Memory B cell (primary cell): ENCODE measurements around the gene DISP3.

ENCODE experiments used
- ATAC-seq: fragments of 150-1000 bp; cut with Tn5 transposase; 2 replicates; pipeline ENCODE4 v1.10.0; 2021; ENCODE audit warnings: low read depth, mild to moderate bottlenecking, moderate library complexity
- DNase-seq, 2 donors: peaks; one replicate each; pipeline ENCODE4 v3.0.0; 2022; ENCODE audit warnings: low spot score in 2 of 2
- H3K27ac Mint-ChIP-seq: one replicate; pipeline ENCODE4 v1.8.0; 2022; ENCODE audit warnings: mild to moderate bottlenecking, moderate library complexity, mixed read lengths
- H3K27me3 Mint-ChIP-seq: one replicate; pipeline ENCODE4 v1.8.0; 2022; ENCODE audit warnings: mixed read lengths
- H3K36me3 Mint-ChIP-seq: one replicate; pipeline ENCODE4 v1.8.0; 2022; ENCODE audit warnings: mild to moderate bottlenecking, mixed read lengths
- H3K4me1 Mint-ChIP-seq: one replicate; pipeline ENCODE4 v1.8.0; 2022; ENCODE audit warnings: mixed read lengths
- H3K4me3 Mint-ChIP-seq: one replicate; pipeline ENCODE4 v1.8.0; 2022; ENCODE audit warnings: mild to moderate bottlenecking, moderate library complexity, mixed read lengths
- H3K9me3 Mint-ChIP-seq: one replicate; pipeline ENCODE4 v1.8.0; 2022; ENCODE audit warnings: mixed read lengths

The DISP3 gene

DNA sequence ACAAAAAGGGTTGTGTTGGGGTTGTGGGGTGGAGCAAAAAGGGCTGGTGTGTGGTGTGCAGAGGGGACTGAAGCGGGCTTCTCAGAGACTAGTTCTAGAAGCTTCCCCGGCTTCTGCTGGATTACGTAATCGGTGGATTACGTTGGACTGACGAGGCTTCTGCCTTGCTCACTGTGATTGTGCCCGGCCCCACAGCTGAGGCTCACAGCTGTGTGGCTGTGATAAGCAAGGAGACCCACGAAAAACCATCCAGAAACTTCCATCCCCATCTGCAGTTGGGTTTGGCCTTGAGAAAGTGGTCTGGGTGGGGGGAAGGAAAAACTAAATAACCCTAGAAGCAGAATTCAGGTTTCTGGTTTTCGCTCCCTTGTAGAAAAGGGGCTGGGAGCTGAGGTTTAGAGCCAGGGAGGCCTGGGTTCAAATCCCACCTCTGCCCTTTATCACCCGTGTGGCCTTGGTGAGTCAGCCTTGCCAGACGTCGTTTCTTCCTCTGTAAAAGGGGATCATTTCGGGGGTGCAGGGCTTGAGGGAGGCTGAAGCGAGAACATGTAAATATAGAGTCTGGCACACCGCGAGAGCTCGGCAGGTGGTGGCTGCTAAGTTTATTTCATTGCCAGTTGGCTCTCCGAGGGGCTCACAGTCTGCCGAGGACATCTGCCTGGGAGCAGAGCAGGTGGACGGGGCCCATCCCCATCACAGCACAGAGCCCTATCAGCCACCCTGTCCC lies 30.4 kb upstream of the DISP3 start:
- ATAC-seq = no peak
- Mint-ChIP-seq H3K4me1 (peaks cover 3% of the 10 kb centered on the region), H3K4me3 (no peak overlapping the region), H3K27ac (no peak overlapping the region), H3K36me3 (no peaks in the 10 kb centered on the region), H3K27me3 (peaks cover 17% of the 10 kb centered on the region), H3K9me3 (no peaks in the 10 kb centered on the region)
- DNase-seq = no peak

GRCh38 chr1:11449100-11449403 lies 29.9 kb upstream of the DISP3 start:
- H3K9me3 Mint-ChIP-seq = no peaks in the 10 kb centered on the region
- no peaks in the 10 kb centered on the region for H3K36me3 Mint-ChIP-seq
- ATAC-seq = no peak
- no peak overlapping the region for H3K4me3 Mint-ChIP-seq
- H3K4me1 Mint-ChIP-seq = peaks cover 3% of the 10 kb centered on the region
- H3K27me3 Mint-ChIP-seq = peaks cover 20% of the 10 kb centered on the region
- no peak overlapping the region for H3K27ac Mint-ChIP-seq
- no peak for DNase-seq

GRCh38 chr1:11450310-11450709 lies 28.6 kb upstream of the DISP3 start:
- H3K4me3 Mint-ChIP-seq = no peak overlapping the region
- peaks cover 3% of the 10 kb centered on the region for H3K4me1 Mint-ChIP-seq
- ATAC-seq (no peak), DNase-seq (no peak)
- peaks cover 19% of the 10 kb centered on the region for H3K27me3 Mint-ChIP-seq
- no peak overlapping the region for H3K27ac Mint-ChIP-seq
- no peaks in the 10 kb centered on the region for H3K36me3 Mint-ChIP-seq
- no peaks in the 10 kb centered on the region for H3K9me3 Mint-ChIP-seq

DNA sequence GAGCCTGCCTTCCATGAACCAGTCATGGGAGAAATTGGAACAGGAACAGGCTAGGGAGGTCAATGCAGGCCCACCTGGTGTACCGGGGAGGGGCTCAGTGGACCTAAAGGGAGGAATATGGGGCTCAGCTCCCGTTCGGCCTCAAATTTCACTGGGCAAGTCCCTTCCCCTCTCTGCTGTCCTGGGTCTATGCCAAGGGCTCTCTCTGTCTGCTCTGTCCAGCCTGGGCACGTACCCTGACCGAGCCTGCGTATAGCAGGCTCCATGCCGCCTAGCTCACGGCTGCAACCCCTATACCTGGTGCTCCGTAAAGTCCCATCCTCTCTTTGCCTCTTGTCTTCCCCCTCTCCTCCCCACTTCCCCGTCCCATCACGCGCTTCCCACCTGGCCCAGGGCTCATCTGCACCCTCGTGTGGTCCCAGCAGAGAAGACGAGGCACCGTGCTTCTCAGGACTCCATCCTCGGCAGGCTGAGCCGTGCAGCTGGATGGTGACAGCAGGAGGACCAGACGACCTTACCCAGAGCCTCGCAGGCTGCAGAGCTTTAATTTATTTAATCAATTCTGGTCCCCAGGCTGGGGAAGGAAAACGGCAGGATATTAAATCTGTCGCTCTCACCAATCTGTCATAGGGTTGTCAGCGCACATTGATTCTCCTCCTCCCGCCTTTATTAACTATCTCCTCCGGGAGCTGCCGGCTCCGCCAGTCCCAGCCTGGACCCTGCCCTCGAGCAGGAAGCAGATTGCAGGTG lies 25.0 kb upstream of the DISP3 start:
- H3K36me3 Mint-ChIP-seq = no peaks in the 10 kb centered on the region

DNA sequence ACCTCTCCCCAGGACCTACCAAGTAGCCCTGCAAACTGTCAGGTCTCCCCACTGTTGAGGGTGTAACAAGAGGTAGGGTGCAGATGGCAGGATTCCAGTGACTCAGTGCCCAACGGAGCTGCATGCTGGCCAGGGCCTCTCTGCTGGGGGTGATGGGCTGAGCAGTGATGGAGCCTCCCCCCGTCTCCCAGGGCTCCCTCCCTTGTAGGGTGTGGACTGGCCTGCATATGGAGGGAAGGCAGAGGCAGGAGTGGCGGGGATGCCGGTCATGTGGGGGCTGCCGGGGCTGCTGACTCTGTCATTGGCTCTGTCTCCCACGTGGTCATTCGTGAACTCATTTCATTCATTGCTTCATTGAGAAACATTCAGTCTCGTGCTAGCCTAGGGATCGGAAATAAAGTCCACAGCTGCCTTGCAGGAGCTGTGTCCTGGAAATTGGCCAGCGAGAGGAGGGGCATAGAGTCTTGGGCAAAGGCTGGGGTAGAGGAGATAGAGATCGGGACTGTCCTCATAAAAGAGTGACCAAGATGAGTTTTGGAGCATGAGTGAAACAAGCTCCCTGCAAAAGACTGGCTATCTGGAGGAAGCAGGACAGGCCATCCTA lies 22.9 kb upstream of the DISP3 start:
- no peaks in the 10 kb centered on the region for H3K36me3 Mint-ChIP-seq
- H3K9me3 Mint-ChIP-seq = no peaks in the 10 kb centered on the region
- H3K4me3 Mint-ChIP-seq = no peak overlapping the region
- H3K27ac Mint-ChIP-seq = no peak overlapping the region
- H3K4me1 Mint-ChIP-seq = no peaks in the 10 kb centered on the region
- no peak for ATAC-seq
- no peak for DNase-seq
- H3K27me3 Mint-ChIP-seq = peaks cover 25% of the 10 kb centered on the region

More for the DNA sequence above, 25.0 kb upstream of the DISP3 start:
- H3K9me3 Mint-ChIP-seq = no peaks in the 10 kb centered on the region
- H3K27ac Mint-ChIP-seq = no peak overlapping the region
- H3K4me3 Mint-ChIP-seq = no peak overlapping the region
- H3K27me3 Mint-ChIP-seq = peaks cover 17% of the 10 kb centered on the region
- ATAC-seq (no peak), DNase-seq (no peak)
- H3K4me1 Mint-ChIP-seq = no peaks in the 10 kb centered on the region

- H3K4me1 Mint-ChIP-seq = no peaks in the 10 kb centered on the region
- H3K4me3 Mint-ChIP-seq = no peak overlapping the region
- H3K36me3 Mint-ChIP-seq = no peaks in the 10 kb centered on the region
- peaks cover 29% of the 10 kb centered on the region for H3K27me3 Mint-ChIP-seq
- ATAC-seq = no peak
- no peak for DNase-seq
- no peaks in the 10 kb centered on the region for H3K9me3 Mint-ChIP-seq
- H3K27ac Mint-ChIP-seq = no peak overlapping the region
These were observed 22.0 kb upstream of the DISP3 start for GRCh38 chr1:11456965-11457364.

- no peaks in the 10 kb centered on the region for H3K4me1 Mint-ChIP-seq
- H3K27ac Mint-ChIP-seq = no peak overlapping the region
- no peak for DNase-seq
- no peaks in the 10 kb centered on the region for H3K36me3 Mint-ChIP-seq
- H3K27me3 Mint-ChIP-seq = peaks cover 34% of the 10 kb centered on the region
- H3K4me3 Mint-ChIP-seq = no peak overlapping the region
- no peak for ATAC-seq
- no peaks in the 10 kb centered on the region for H3K9me3 Mint-ChIP-seq
These were observed 20.1 kb upstream of the DISP3 start for GRCh38 chr1:11458811-11459275.

DNA sequence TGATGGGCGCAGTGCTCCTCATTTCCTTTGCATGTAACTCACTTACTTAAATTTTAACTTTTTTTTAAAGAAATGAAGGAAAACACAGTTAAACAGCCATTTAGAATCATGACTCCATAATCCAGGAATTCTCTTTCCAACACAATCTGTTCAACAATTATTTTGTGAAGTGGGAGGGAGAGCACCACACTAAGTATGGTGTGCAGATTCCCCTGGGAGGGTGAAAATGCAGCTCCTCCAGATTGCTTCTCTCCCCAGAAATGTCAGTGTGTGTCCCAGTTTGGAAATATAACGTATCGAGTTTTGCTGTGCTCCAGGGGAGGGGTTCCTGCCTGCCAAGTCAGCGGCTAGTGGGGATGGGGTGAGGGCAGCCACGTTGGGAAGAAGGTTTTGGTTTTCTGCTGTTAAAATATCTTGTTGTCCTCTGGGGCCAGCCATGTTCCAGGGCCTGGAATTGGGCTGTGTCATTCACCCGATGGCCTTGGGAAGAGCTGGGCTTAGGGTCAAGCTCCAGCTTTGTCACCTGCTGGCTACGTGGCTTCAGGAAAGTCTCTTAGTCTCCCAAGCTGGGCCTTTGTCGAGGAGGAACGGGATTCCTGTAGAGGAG lies 17.3 kb upstream of the DISP3 start:
- Mint-ChIP-seq H3K36me3 (no peaks in the 10 kb centered on the region), H3K4me3 (no peak overlapping the region), H3K27me3 (peaks cover 32% of the 10 kb centered on the region), H3K27ac (no peak overlapping the region), H3K9me3 (no peaks in the 10 kb centered on the region), H3K4me1 (no peaks in the 10 kb centered on the region)
- DNase-seq = no peak
- ATAC-seq = no peak

DNA sequence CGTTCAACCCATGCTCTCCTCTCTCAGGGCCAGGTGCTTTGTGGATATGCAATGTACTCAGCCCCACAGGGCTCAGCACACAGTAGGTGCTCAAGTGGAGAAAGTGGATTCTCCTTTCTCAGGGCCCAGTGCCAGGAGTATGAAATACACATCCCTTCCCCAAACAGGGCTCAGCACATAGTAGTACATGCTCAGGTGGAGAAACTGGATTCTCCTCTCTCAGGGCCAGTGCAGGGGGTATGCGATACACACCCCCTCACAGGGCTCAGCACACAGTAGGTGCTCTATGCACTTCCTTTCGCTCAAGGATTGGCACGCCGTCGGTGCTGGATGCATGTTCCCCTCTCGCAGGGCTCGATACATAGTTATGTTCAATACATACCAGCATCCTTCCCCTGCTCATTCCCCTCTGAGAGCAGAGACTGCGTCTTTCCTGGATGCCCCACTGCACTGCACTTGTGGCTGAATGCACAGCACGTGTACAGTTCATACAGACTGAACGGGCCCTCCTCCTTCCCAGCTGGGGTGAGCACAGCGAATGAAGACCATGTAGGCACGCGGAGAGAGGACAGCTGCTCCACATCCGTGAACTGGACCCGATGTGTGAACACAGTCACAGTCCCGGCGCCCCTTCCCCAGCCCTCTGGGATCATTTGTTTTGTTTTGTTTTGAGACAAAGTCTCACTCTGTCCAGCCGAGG lies 16.6 kb upstream of the DISP3 start:
- H3K27me3 Mint-ChIP-seq = peaks cover 30% of the 10 kb centered on the region
- H3K27ac Mint-ChIP-seq = no peak overlapping the region
- no peaks in the 10 kb centered on the region for H3K4me1 Mint-ChIP-seq
- ATAC-seq (no peak), DNase-seq (no peak)
- H3K36me3 Mint-ChIP-seq = no peaks in the 10 kb centered on the region
- H3K4me3 Mint-ChIP-seq = no peak overlapping the region
- H3K9me3 Mint-ChIP-seq = no peaks in the 10 kb centered on the region

- H3K9me3 Mint-ChIP-seq = no peaks in the 10 kb centered on the region
- no peaks in the 10 kb centered on the region for H3K4me1 Mint-ChIP-seq
- ATAC-seq = no peak
- H3K27ac Mint-ChIP-seq = no peak overlapping the region
- H3K36me3 Mint-ChIP-seq = no peaks in the 10 kb centered on the region
- H3K27me3 Mint-ChIP-seq = peaks cover 27% of the 10 kb centered on the region
- no peak for DNase-seq
- H3K4me3 Mint-ChIP-seq = no peak overlapping the region
These were observed 15.8 kb upstream of the DISP3 start for GRCh38 chr1:11463177-11463576.

DNA sequence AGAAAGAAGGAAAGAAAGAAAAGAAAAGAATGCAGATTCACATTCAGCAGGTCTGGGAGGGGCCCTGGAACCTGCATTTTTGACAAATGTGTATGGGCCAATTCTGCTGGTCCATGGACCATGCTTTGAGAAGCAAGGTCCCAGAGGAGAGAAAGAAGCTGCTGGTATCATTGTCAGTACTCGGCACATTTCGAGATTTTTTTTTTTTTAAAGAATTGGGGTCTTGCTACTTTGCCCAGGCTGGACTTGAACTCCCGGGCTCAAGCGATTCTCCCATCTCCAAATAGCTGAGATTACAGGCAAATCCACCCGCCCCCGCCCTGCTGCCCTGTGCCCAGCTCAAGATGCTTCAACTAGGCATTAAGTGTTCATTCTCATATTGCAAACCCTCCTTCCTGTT lies 13.6 kb upstream of the DISP3 start:
- Mint-ChIP-seq H3K4me3 (no peak overlapping the region), H3K9me3 (no peaks in the 10 kb centered on the region), H3K27ac (no peak overlapping the region), H3K27me3 (peaks cover 24% of the 10 kb centered on the region), H3K4me1 (no peaks in the 10 kb centered on the region), H3K36me3 (peaks cover 1% of the 10 kb centered on the region)
- no peak for ATAC-seq
- no peak for DNase-seq

DNA sequence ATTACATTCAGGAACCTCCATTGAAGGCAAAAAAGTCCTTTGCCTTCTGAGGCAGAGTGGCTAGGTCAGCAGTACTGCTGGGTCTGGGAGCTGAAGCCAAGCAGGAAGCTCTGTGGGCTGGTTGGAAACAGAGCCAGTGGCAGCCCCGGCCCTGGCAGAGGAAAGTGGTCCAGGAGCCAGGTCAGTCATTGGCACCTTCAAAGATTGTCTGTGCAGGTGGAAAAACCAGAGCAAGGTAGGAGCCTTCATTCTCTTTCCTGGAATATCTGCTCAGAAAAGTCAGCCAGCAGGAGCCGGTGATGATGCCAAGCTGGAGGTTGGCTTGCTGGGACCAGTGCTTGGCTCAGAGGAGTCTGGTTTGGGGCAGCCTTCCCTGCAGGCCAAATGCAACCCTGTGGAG lies 12.5 kb upstream of the DISP3 start:
- no peak overlapping the region for H3K27ac Mint-ChIP-seq
- ATAC-seq = no peak
- H3K9me3 Mint-ChIP-seq = no peaks in the 10 kb centered on the region

DNA sequence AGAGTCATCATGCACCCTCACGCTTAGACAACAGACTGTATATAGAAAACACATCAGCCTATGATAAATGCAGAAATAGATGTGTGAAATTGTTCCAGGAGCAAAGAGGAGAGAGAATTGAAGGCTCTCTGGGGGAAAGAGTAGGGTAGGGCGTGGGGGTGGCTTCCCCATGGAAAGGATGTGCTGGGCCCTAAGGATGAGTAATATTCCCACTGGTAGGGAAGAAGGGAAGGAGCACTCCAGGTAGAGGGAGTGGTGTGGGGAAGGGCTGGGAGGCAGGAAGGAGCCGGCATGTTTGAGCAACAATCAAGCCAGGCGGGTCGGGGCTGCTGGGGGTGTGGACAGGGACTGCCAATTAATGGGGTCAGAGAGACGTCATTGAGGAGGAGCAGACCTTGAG lies 10.1 kb upstream of the DISP3 start:
- ATAC-seq = no peak
- DNase-seq = no peak
- Mint-ChIP-seq H3K4me3 (no peak overlapping the region), H3K36me3 (peaks cover 1% of the 10 kb centered on the region), H3K27ac (no peak overlapping the region), H3K9me3 (no peaks in the 10 kb centered on the region), H3K27me3 (peaks cover 16% of the 10 kb centered on the region), H3K4me1 (no peaks in the 10 kb centered on the region)

More for the DNA sequence above, 12.5 kb upstream of the DISP3 start:
- Mint-ChIP-seq H3K4me3 (no peak overlapping the region), H3K36me3 (peaks cover 1% of the 10 kb centered on the region), H3K4me1 (no peaks in the 10 kb centered on the region), H3K27me3 (peaks cover 24% of the 10 kb centered on the region)
- DNase-seq = no peak

DNA sequence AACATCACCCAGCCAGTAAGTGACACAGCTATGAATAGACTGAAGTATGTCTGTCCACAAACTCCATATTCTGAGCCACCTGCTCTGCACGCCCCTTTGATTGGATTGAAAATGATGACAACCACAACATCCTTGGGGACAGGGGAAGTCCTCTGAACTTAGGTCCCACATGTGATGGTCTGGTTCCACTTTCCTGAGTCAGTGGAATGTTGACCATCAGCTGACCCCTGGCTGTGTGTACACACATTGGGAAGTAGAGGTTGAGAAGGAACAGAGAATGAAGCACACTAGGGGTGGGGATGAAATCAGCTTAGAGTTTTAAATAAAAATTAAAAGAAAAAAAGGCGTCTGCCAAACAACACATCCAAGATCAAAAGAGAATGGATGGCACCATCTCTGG lies 8.0 kb upstream of the DISP3 start:
- no peak for DNase-seq
- no peaks in the 10 kb centered on the region for H3K4me1 Mint-ChIP-seq
- peaks cover 1% of the 10 kb centered on the region for H3K36me3 Mint-ChIP-seq
- no peak overlapping the region for H3K4me3 Mint-ChIP-seq
- H3K9me3 Mint-ChIP-seq = no peaks in the 10 kb centered on the region
- H3K27ac Mint-ChIP-seq = no peak overlapping the region
- ATAC-seq = no peak
- H3K27me3 Mint-ChIP-seq = peaks cover 14% of the 10 kb centered on the region
